ENCODE results near the gene LRTM2. TPM values are rescaled to one million over a fixed set of nuclear protein-coding genes. Genes with fewer than 3 reads are reported as not detected.
"Not testable (repeated sequence)": the region's sequence is repeated elsewhere in the genome, so short reads cannot be mapped to it uniquely, and the experiment has no call there.

LRTM2 gene
- total RNA-seq, 3 donors from 2014 or later (not counting 1 experiment from before 2014, with no cell fraction given), result not detected

GRCh38 chr12:1816730-1817348 is 3.5 kb upstream of the LRTM2 start:
- H3K4me1 Mint-ChIP-seq, result peaks cover 0 to 17% of the 10 kb centered on the region in 2 donors
- H3K27me3 Mint-ChIP-seq (ENCODE audit: low read depth in 2 of 2), result peaks cover 21 to 28% of the 10 kb centered on the region in 2 donors
- intact Hi-C loops (cut with micrococcal nuclease), result no loop called here
- H3K27me3 ChIP-seq (ENCODE audit: control insufficient read depth, insufficient read depth, low read length), result peaks cover 7% of the 10 kb centered on the region
- ATAC-seq, result no peak
- 97% methylated on average over 9 of the region's 9 CpGs for WGBS (ENCODE audit: insufficient coverage)
- H3K27ac ChIP-seq (ENCODE audit: low read length), result no peak overlapping the region
- H3K9me3 Mint-ChIP-seq, result no peaks in the 10 kb centered on the region
- no peaks in the 10 kb centered on the region for H3K36me3 ChIP-seq (ENCODE audit: control insufficient read depth, insufficient read depth, low read length)
- no peak overlapping the region for H3K4me3 ChIP-seq (ENCODE audit: low read length)
- H3K4me3 Mint-ChIP-seq, result no peak overlapping the region
- DNase-seq, result no peak
- no peaks in the 10 kb centered on the region for H3K36me3 Mint-ChIP-seq
- no peak overlapping the region for H3K27ac Mint-ChIP-seq
- H3K4me1 ChIP-seq (ENCODE audit: control insufficient read depth, insufficient read depth, low read length), result peaks cover 25% of the 10 kb centered on the region
- TF ChIP-seq, protein P1, sequence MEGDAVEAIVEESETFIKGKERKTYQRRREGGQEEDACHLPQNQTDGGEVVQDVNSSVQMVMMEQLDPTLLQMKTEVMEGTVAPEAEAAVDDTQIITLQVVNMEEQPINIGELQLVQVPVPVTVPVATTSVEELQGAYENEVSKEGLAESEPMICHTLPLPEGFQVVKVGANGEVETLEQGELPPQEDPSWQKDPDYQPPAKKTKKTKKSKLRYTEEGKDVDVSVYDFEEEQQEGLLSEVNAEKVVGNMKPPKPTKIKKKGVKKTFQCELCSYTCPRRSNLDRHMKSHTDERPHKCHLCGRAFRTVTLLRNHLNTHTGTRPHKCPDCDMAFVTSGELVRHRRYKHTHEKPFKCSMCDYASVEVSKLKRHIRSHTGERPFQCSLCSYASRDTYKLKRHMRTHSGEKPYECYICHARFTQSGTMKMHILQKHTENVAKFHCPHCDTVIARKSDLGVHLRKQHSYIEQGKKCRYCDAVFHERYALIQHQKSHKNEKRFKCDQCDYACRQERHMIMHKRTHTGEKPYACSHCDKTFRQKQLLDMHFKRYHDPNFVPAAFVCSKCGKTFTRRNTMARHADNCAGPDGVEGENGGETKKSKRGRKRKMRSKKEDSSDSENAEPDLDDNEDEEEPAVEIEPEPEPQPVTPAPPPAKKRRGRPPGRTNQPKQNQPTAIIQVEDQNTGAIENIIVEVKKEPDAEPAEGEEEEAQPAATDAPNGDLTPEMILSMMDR (IDR thresholded peaks at IDR 0.05), result no peak
- no peaks in the 10 kb centered on the region for H3K9me3 ChIP-seq (ENCODE audit: control insufficient read depth, insufficient read depth, low read length)

DNA sequence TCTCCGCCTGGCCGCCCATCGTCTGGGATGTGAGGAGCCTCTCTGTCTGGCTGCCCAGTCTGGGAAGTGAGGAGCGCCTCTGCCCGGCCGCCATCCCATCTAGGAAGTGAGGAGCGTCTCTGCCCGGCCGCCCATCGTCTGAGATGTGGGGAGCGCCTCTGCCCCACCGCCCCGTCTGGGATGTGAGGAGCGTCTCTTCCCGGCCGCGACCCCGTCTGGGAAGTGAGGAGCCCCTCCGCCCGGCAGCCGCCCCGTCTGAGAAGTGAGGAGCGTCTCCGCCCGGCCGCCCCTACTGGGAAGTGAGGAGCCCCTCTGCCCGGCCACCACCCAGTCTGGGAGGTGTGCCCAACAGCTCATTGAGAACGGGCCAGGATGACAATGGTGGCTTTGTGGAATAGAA is 2.4 kb upstream of the LRTM2 start:
- H3K4me3 Mint-ChIP-seq; H3K36me3 Mint-ChIP-seq; H3K27ac ChIP-seq (ENCODE audit: low read length); intact Hi-C loops (cut with micrococcal nuclease); H3K27me3 ChIP-seq (ENCODE audit: control insufficient read depth, insufficient read depth, low read length); H3K27ac Mint-ChIP-seq; H3K9me3 ChIP-seq (ENCODE audit: control insufficient read depth, insufficient read depth, low read length); DNase-seq; H3K36me3 ChIP-seq (ENCODE audit: control insufficient read depth, insufficient read depth, low read length); ATAC-seq; H3K9me3 Mint-ChIP-seq; H3K4me3 ChIP-seq (ENCODE audit: low read length): not testable (repeated sequence)
- peaks cover 14% of the 10 kb centered on the region for H3K4me1 ChIP-seq (ENCODE audit: control insufficient read depth, insufficient read depth, low read length)
- WGBS (ENCODE audit: insufficient coverage), result 94% methylated on average over 18 of the region's 28 CpGs
- peaks cover 21 to 35% of the 10 kb centered on the region in 2 donors for H3K27me3 Mint-ChIP-seq (ENCODE audit: low read depth in 2 of 2)
- peaks cover 0 to 13% of the 10 kb centered on the region in 2 donors for H3K4me1 Mint-ChIP-seq

GRCh38 chr12:1819050-1819449 is 1.3 kb upstream of the LRTM2 start:
- Mint-ChIP-seq H3K4me1 (peaks cover 0 to 13% of the 10 kb centered on the region in 2 donors), H3K27ac (no peak overlapping the region), H3K27me3 (ENCODE audit: low read depth in 2 of 2) (peaks cover 21 to 35% of the 10 kb centered on the region in 2 donors), H3K4me3 (no peak overlapping the region), H3K36me3 (no peaks in the 10 kb centered on the region), H3K9me3 (no peaks in the 10 kb centered on the region)
- WGBS (ENCODE audit: insufficient coverage), result 76% methylated on average over 9 of the region's 9 CpGs
- Histone ChIP-seq H3K36me3 (ENCODE audit: control insufficient read depth, insufficient read depth, low read length) (no peaks in the 10 kb centered on the region), H3K4me3 (ENCODE audit: low read length) (no peak overlapping the region), H3K27me3 (ENCODE audit: control insufficient read depth, insufficient read depth, low read length) (peaks cover 9% of the 10 kb centered on the region), H3K9me3 (ENCODE audit: control insufficient read depth, insufficient read depth, low read length) (no peaks in the 10 kb centered on the region), H3K4me1 (ENCODE audit: control insufficient read depth, insufficient read depth, low read length) (peaks cover 3% of the 10 kb centered on the region), H3K27ac (ENCODE audit: low read length) (no peak overlapping the region)
- intact Hi-C loops (cut with micrococcal nuclease), result no loop called here
- DNase-seq, result no peak
- ATAC-seq, result no peak
- TF ChIP-seq, protein P1 (IDR thresholded peaks at IDR 0.05), result no peak

DNA sequence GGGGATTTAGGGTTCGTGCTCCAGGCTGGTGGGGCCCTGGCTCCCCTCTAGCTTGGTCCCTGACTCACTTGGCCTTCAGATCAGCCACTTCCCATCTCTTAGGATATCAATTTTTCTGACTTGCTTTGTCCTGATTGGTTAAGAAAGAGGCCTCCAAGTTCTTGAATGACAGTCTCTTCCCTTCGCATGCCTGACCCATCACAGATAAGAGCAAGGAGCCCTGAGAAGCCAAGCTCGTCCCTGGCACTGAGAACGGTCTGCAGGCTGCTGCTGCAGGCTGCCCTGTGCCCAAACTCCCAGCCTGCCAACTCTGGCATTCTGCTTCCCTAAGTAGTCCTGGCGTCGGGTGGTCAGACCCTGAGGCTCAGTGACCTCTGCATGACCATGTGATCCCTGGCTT is 794 bp upstream of the LRTM2 start:
- TF ChIP-seq, protein P1 (IDR thresholded peaks at IDR 0.05), result no peak
- Mint-ChIP-seq H3K9me3 (no peaks in the 10 kb centered on the region), H3K4me3 (no peak overlapping the region)

More for the DNA sequence above, 794 bp upstream of the LRTM2 start:
- Histone ChIP-seq H3K9me3 (ENCODE audit: control insufficient read depth, insufficient read depth, low read length) (no peaks in the 10 kb centered on the region), H3K4me1 (ENCODE audit: control insufficient read depth, insufficient read depth, low read length) (no peaks in the 10 kb centered on the region), H3K4me3 (ENCODE audit: low read length) (no peak overlapping the region), H3K27ac (ENCODE audit: low read length) (no peak overlapping the region), H3K27me3 (ENCODE audit: control insufficient read depth, insufficient read depth, low read length) (peaks cover 9% of the 10 kb centered on the region), H3K36me3 (ENCODE audit: control insufficient read depth, insufficient read depth, low read length) (no peaks in the 10 kb centered on the region)
- 61% methylated on average over 6 of the region's 6 CpGs for WGBS (ENCODE audit: insufficient coverage)
- ATAC-seq (no peak), DNase-seq (no peak)
- H3K4me1 Mint-ChIP-seq, result peaks cover 0 to 13% of the 10 kb centered on the region in 2 donors
- intact Hi-C loops (cut with micrococcal nuclease), result no loop called here
- H3K36me3 Mint-ChIP-seq, result no peaks in the 10 kb centered on the region
- H3K27me3 Mint-ChIP-seq (ENCODE audit: low read depth in 2 of 2), result peaks cover 21 to 34% of the 10 kb centered on the region in 2 donors
- H3K27ac Mint-ChIP-seq, result no peak overlapping the region
